GM19193 (cell line): ENCODE results near the gene YBX1.

Source experiments
- POLR2A ChIP-seq: IDR thresholded peaks from 4 replicates; pipeline ENCODE4 v1.6.1; 2011; ENCODE audit not compliant: insufficient read depth, insufficient read length; ENCODE audit errors: extremely low read depth

Gene YBX1

GRCh38 chr1:42681741-42682483, at the start of gene YBX1:
TSS of gene YBX1 (plus strand) at chr1:42682418. CDS start at chr1:42682566, 148 bp downstream.
- TF ChIP-seq POLR2A = peak; percentile 89

DNA sequence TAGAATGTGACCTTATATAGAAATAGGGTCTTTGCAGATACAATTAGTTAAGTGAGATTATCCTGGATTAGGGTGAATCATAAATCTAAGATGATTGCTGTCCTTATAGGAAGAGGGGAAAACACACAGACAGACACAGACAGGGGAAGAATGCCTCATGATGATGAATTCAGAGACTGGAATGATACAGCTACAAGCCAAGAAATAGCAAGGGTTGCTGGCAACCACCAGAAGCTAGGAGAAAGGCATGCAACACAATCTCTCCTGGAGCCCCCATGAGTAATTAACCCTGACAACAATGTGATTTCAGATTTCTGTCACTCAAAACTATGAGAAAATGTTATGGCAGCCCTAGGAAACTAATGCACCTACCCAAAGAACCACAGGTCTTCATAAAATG, 43.1 kb upstream of the YBX1 start:
- no peak for TF ChIP-seq POLR2A

- no peak for TF ChIP-seq POLR2A
Observed at GRCh38 chr1:42646056-42646455, 36.2 kb upstream of the YBX1 start.

- TF ChIP-seq POLR2A = no peak
Observed at GRCh38 chr1:42657201-42657600, 25.0 kb upstream of the YBX1 start.

- peak; percentile 88 for TF ChIP-seq POLR2A
Observed at GRCh38 chr1:42657981-42658876, 24.0 kb upstream of the YBX1 start, which contains the start of gene PPIH. TSS of gene PPIH (plus strand) at chr1:42658423. CDS start at chr1:42658447, 24 bp downstream.

- no peak for TF ChIP-seq POLR2A
Observed at GRCh38 chr1:42658877-42659337, 23.3 kb upstream of the YBX1 start.

DNA sequence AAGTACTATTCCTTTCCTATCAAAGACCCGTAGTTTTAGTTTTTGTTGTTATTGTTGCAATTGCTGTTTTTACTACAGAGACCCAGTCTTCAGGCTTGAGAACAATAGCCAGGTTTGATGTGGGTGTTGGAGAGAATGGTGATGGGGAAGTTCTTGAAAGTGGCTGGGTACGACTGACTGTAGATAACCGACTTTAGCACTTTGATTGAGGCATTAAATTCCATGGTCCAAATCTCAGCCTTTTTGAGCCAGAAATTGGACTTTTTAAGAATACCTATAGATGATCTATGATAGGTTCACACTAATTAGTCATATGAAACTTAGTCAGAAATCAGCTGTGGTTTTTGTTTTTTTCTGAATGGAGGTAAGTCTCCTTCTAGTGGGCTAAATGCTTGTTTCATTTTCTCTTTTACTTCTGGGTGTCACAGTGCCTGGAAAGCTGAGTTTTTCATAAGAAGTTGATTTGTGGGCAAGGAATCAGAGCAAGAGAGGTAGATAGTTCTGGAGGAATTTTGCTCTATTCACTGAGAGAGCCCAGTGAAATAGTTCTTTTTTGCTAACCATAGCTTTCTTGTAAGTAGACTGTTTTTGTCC, 21.2 kb upstream of the YBX1 start:
- TF ChIP-seq POLR2A = no peak

DNA sequence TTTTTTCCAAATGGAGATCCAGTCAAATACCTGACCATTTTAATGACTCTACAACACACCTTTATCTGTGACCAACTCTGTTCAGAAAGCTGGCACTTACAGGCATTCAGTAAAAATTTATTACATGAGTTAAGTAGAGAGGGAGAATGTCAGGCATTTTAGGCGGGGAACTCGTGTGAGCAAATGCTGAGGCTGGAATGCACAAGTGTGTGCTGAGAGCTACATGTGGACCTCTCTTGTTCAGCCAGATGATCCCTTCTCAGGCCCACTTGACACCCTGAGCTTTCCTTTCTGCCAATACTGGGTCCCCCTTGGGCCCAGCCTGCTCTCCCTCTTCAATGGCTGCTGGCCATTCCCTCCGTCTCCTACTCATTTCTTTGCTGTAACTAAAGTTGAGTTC, 12.3 kb upstream of the YBX1 start:
- no peak for TF ChIP-seq POLR2A

GRCh38 chr1:42670425-42670824, 11.8 kb upstream of the YBX1 start:
- TF ChIP-seq POLR2A = no peak

- TF ChIP-seq POLR2A = no peak
Observed at GRCh38 chr1:42674214-42674613, 8.0 kb upstream of the YBX1 start.

DNA sequence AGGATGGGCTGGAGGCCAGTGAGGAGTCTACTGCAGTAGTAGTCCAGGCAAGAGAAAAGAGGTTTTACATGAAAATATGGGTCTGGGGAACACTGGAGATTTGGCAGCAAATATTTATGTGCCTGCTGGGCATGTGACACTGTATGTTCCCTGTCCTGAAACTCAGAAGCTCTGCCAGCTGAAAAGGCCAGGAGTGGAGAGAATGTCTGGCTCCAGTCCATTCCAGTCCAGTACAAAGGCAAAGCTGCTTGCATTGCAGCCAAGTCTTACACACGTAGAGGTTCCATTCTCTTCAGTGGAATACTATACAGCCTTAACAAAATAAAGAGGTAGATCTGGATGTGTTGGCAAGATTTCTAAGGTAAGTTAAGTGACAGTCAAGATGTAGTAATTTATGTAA, 7.5 kb upstream of the YBX1 start:
- no peak for TF ChIP-seq POLR2A

DNA sequence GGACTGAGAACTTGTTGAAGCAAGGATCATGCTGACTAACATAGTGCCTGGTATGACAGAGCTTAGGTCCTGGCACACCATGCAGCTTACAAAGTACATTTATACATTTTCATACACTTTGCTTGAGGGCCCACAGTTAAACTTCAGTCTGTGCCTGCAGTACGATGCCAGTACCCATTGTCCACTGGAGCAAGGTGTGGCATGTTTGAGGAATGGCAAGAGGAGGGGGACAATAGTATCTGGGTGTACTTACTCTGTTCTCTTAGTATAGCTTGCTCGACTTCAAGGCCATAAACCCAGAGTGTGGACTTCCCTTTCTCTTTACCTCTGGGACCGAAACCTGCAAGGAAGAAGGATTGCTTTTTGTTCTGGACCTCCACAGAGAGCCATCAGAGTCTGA, 6.8 kb upstream of the YBX1 start:
- no peak for TF ChIP-seq POLR2A

- no peak for TF ChIP-seq POLR2A
Observed at GRCh38 chr1:42676534-42677087, 5.6 kb upstream of the YBX1 start.

GRCh38 chr1:42679364-42679983, 2.7 kb upstream of the YBX1 start:
- no peak for TF ChIP-seq POLR2A
